Endothelial cell of umbilical vein (primary cell): Measurements from ENCODE around the gene JAKMIP1. TPM values are rescaled to one million over a fixed set of nuclear protein-coding genes. Genes with fewer than 3 reads are reported as not detected.

Experiments
- BruUV-seq: library from RNA; stranded (reverse); fragments of 400-500 nt; replicated peaks from 2 replicates; lab custom pipeline; 2021; lab: Mats Ljungman, UMichigan
- CTCF ChIA-PET: fragments of 300-600, 350-600 bp; sonication (Branson Sonifier 250); formaldehyde crosslinking; loops from one replicate; lab custom pipeline; 2021; ENCODE audit warnings: antibody characterized with exemption, inconsistent platforms; lab: Charles Lee
- POLR2A ChIA-PET: fragments of 300-600, 350-600 bp; sonication (Branson Sonifier 250); formaldehyde crosslinking; loops from one replicate; lab custom pipeline; 2021; ENCODE audit warnings: antibody characterized with exemption, inconsistent platforms; lab: Charles Lee
- DNase-seq: peaks from one replicate; pipeline ENCODE4 v3.0.0-alpha.2; 2011; ENCODE audit warnings: low read depth, low spot score
- FAIRE-seq: peaks from 2 replicates; lab custom pipeline; 2011; peaks lifted over from hg19 to GRCh38; lab: Jason Lieb, UNC
- H2AFZ ChIP-seq: 2 replicates; pipeline ENCODE4 v1.6.0; 2012; ENCODE audit warnings: low read depth, low read length, control low read depth, inconsistent platforms
- H3K27ac ChIP-seq: 2 replicates; pipeline ENCODE4 v1.5.1; 2011; ENCODE audit warnings: low read depth, mild to moderate bottlenecking, control low read depth, low read length, moderate library complexity; ENCODE audit not compliant: insufficient read depth
- H3K27me3 ChIP-seq, 2 experiments: 2 replicates each; pipeline versions ENCODE4 v1.6.0 to v1.6.1; 2011; ENCODE audit warnings: low read length in 2 of 2, mixed read lengths in 1 of 2; ENCODE audit not compliant: control insufficient read depth in 2 of 2, insufficient read depth in 2 of 2
- H3K36me3 ChIP-seq, 2 experiments: 2 replicates in 1 of 2; 3 replicates in 1 of 2; pipeline ENCODE4 v1.5.1; 2011; ENCODE audit warnings: low read length in 2 of 2, mild to moderate bottlenecking in 1 of 2, moderate library complexity in 1 of 2; ENCODE audit not compliant: control insufficient read depth in 2 of 2, insufficient read depth in 2 of 2; ENCODE audit errors: extremely low read depth in 1 of 2
- H3K4me1 ChIP-seq: 3 replicates; pipeline ENCODE4 v1.5.1; 2011; ENCODE audit warnings: mild to moderate bottlenecking, low read length; ENCODE audit not compliant: control insufficient read depth, insufficient read depth; ENCODE audit errors: extremely low read depth
- H3K4me2 ChIP-seq: 2 replicates; pipeline ENCODE4 v1.6.1; 2011; ENCODE audit warnings: low read length, control low read depth, mixed read lengths; ENCODE audit not compliant: insufficient read depth
- H3K4me3 ChIP-seq, 3 experiments: fragments of 200-600 bp in 1 of 3; sonication (generic), shearing (Covaris generic) in 1 of 3; replicated peaks in 1 of 3; 2 replicates each; pipeline ENCODE4 v1.5.1; 2011 to 2016; ENCODE audit warnings: control low read depth in 3 of 3, low read length in 3 of 3, mild to moderate bottlenecking in 2 of 3, inconsistent platforms in 1 of 3, low read depth in 1 of 3, moderate library complexity in 1 of 3; ENCODE audit not compliant: insufficient read depth in 1 of 3
- H3K79me2 ChIP-seq: 2 replicates; pipeline ENCODE4 v1.6.0; 2012; ENCODE audit warnings: low read length, inconsistent platforms; ENCODE audit not compliant: control insufficient read depth, insufficient read depth
- H3K9ac ChIP-seq: replicated peaks from 2 replicates; pipeline ENCODE3; 2011; ENCODE audit warnings: low read length, control low read depth; ENCODE audit not compliant: insufficient read depth; ENCODE audit errors: extremely low read depth
- H3K9me1 ChIP-seq: replicated peaks from 3 replicates; pipeline ENCODE4 v1.6.0; 2011; ENCODE audit warnings: mild to moderate bottlenecking, low read length; ENCODE audit not compliant: control insufficient read depth, insufficient read depth; ENCODE audit errors: extremely low read depth
- H3K9me3 ChIP-seq: replicated peaks from 2 replicates; pipeline ENCODE4 v1.5.1; 2012; ENCODE audit warnings: low read length, inconsistent platforms; ENCODE audit not compliant: control insufficient read depth, insufficient read depth
- H4K20me1 ChIP-seq: replicated peaks from 2 replicates; pipeline ENCODE3; 2011; ENCODE audit warnings: mild to moderate bottlenecking, low read length; ENCODE audit not compliant: control insufficient read depth, insufficient read depth; ENCODE audit errors: extremely low read depth
- CTCF ChIP-seq, 2 donors: IDR thresholded peaks; 1 replicate in 1 of 2; 2 replicates in 1 of 2; pipeline ENCODE4 v1.5.1; 2011; ENCODE audit warnings: low read length in 2 of 2, mild to moderate bottlenecking in 2 of 2, moderate library complexity in 2 of 2, control low read depth in 1 of 2, inconsistent platforms in 1 of 2, low read depth in 1 of 2; ENCODE audit not compliant: insufficient read depth in 1 of 2; ENCODE audit errors: extremely low read depth in 1 of 2
- EZH2 ChIP-seq: IDR thresholded peaks from 2 replicates; pipeline ENCODE4 v1.6.1; 2012; ENCODE audit warnings: borderline replicate concordance, low read depth, mild to moderate bottlenecking, moderate library complexity, low read length, inconsistent platforms; ENCODE audit not compliant: severe bottlenecking
- FOS ChIP-seq: IDR thresholded peaks from 2 replicates; pipeline ENCODE4 v1.6.1; 2011; ENCODE audit warnings: mild to moderate bottlenecking, low read length, moderate library complexity, borderline replicate concordance; ENCODE audit not compliant: insufficient read depth
- GATA2 ChIP-seq: IDR thresholded peaks from 2 replicates; pipeline ENCODE4 v1.7.0; 2011; ENCODE audit warnings: low read depth, mild to moderate bottlenecking, moderate library complexity, mixed read lengths, low read length; ENCODE audit not compliant: insufficient read length, insufficient read depth
- JUN ChIP-seq: IDR thresholded peaks from 2 replicates; pipeline ENCODE4 v1.6.1; 2011; ENCODE audit warnings: borderline replicate concordance, low read depth; ENCODE audit not compliant: insufficient read length, insufficient read depth
- MAX ChIP-seq: IDR thresholded peaks from 2 replicates; pipeline ENCODE4 v1.6.1; 2011; ENCODE audit not compliant: insufficient read depth, insufficient read length
- MYC ChIP-seq: IDR thresholded peaks from one replicate; pipeline ENCODE4 v1.6.1; 2011; ENCODE audit warnings: mild to moderate bottlenecking, low read depth, low read length
- POLR2A ChIP-seq: IDR thresholded peaks from 2 replicates; pipeline ENCODE4 v1.6.1; 2012; ENCODE audit warnings: low read depth, mild to moderate bottlenecking, control low read depth, low read length
- POLR2AphosphoS5 ChIP-seq: IDR thresholded peaks from 2 replicates; pipeline ENCODE4 v1.6.1; 2012; ENCODE audit warnings: low read depth, mild to moderate bottlenecking, control low read depth, low read length, moderate library complexity; ENCODE audit not compliant: insufficient read depth
- dilution Hi-C: fragments of 300-500 bp; cut with MboI; formaldehyde crosslinking; loops from one replicate; pipeline ENCODE4 v1.15.0; 2019; ENCODE audit warnings: low sequenced_read_pairs; ENCODE audit not compliant: extremely low pct_ligation_motif_present
- intact Hi-C: fragments of 100-400 bp; cut with micrococcal nuclease; formaldehyde crosslinking; loops from one replicate; pipeline ENCODE4 v1.10.0; 2022
- polyA plus RNA-seq, 4 experiments: library from polyadenylated mRNA; depleted of rRNA in 3 of 4; stranded (reverse) in 3 of 4; unstranded in 1 of 4; fragments of >200 nt; gene quantifications; 2 replicates each; pipeline versions ENCODE4 v1.2.1 to v1.2.3, GENCODE V29; 2011 to 2012; ENCODE audit warnings: missing spikeins in 1 of 4
- total RNA-seq: library from RNA; stranded (reverse); gene quantifications from 2 replicates; pipeline ENCODE4 v1.2.3, GENCODE V29; 2021

JAKMIP1 gene
- total and polyA plus RNA-seq, 2 donors (not counting 3 experiments of a cell fraction or from before 2014, with no cell fraction given), result not detected

- Histone ChIP-seq H3K27ac (no peak overlapping the region), H3K4me2 (no peak overlapping the region), H3K79me2 (no peaks in the 10 kb centered on the region), H3K9me1 (no peaks in the 10 kb centered on the region), H3K9ac (no peak overlapping the region), H3K4me3 (no peak overlapping the region), H3K9me3 (no peaks in the 10 kb centered on the region), H2AFZ (no peak overlapping the region), H3K27me3 (no peaks in the 10 kb centered on the region), H3K36me3 (no peaks in the 10 kb centered on the region), H4K20me1 (no peaks in the 10 kb centered on the region), H3K4me1 (no peaks in the 10 kb centered on the region)
- TF ChIP-seq FOS, result no peak
- no peak for TF ChIP-seq MYC
- no peak for TF ChIP-seq EZH2
- no peak for TF ChIP-seq CTCF (IDR thresholded peaks at IDR 0.05; ENCODE audit: extremely low read depth in 1 of 2, insufficient read depth in 1 of 2, low read depth in 1 of 2, low read length in 2 of 2)
- no peak for TF ChIP-seq MAX
- no peak for TF ChIP-seq JUN
- TF ChIP-seq GATA2, result no peak
- TF ChIP-seq POLR2A, result no peak
- TF ChIP-seq POLR2AphosphoS5, result no peak
- ChIA-PET CTCF (interaction anchor here (1.7 to 1.9 kb wide), 2 partner anchors 11 to 88 kb away, joined by 6 to 13 read pairs; no protein-coding TSS in a partner anchor), POLR2A (no interaction called here)
- intact Hi-C loops (no loop called here), dilution Hi-C loops (no loop called here)
- no TSS peak for BruUV-seq
- DNase-seq (no peak), FAIRE-seq (no peak)
Observed at GRCh38 chr4:6239486-6239885, 39.1 kb upstream of the JAKMIP1 start.
